OCI-LY1 (cell line): ENCODE measurements around the gene HOXD8.

Experiments used
- H2AFZ ChIP-seq: fragments of 200-600 bp; sonication (generic), shearing (Covaris generic); 2 replicates; pipeline ENCODE4 v1.6.0; 2014; ENCODE audit warnings: antibody characterized with exemption, mild to moderate bottlenecking, low read length
- H3F3A ChIP-seq: fragments of 200-600 bp; sonication (generic), shearing (Covaris generic); 2 replicates; pipeline ENCODE4 v1.6.0; 2014; ENCODE audit warnings: mild to moderate bottlenecking, antibody characterized with exemption, low read length, moderate library complexity; ENCODE audit not compliant: insufficient read depth
- H3K27ac ChIP-seq: fragments of 200-600 bp; sonication (generic); 2 replicates; pipeline ENCODE4 v1.5.1; 2014; ENCODE audit warnings: low read length, mixed run types, mild to moderate bottlenecking, low read depth; ENCODE audit not compliant: poor library complexity, severe bottlenecking
- H3K27me3 ChIP-seq: fragments of 200-600 bp; sonication (generic); 2 replicates; pipeline ENCODE4 v1.6.0; 2014; ENCODE audit warnings: antibody characterized with exemption, mild to moderate bottlenecking, low read length, moderate library complexity; ENCODE audit not compliant: insufficient read depth
- H3K36me3 ChIP-seq: fragments of 200-600 bp; sonication (generic); 2 replicates; pipeline ENCODE4 v1.6.1; 2014; ENCODE audit warnings: mild to moderate bottlenecking, antibody characterized with exemption, low read length, moderate library complexity, mixed read lengths; ENCODE audit not compliant: insufficient read depth
- H3K4me1 ChIP-seq: fragments of 200-600 bp; sonication (generic); 2 replicates; pipeline ENCODE4 v1.5.1; 2014; ENCODE audit warnings: mild to moderate bottlenecking, low read length, moderate library complexity; ENCODE audit not compliant: insufficient read depth, severe bottlenecking
- H3K4me2 ChIP-seq: fragments of 200-600 bp; sonication (generic), shearing (Covaris generic); 2 replicates; pipeline ENCODE4 v1.6.1; 2014; ENCODE audit warnings: low read length
- H3K4me3 ChIP-seq: fragments of 200-600 bp; sonication (generic); 2 replicates; pipeline ENCODE4 v1.5.1; 2014; ENCODE audit warnings: low read length, low read depth, mild to moderate bottlenecking, mixed read lengths; ENCODE audit not compliant: poor library complexity, severe bottlenecking
- H3K79me2 ChIP-seq: fragments of 200-600 bp; shearing (Covaris generic); 2 replicates; pipeline ENCODE4 v1.6.1; 2016; ENCODE audit warnings: mixed run types, low read length, mixed read lengths; ENCODE audit not compliant: insufficient read depth
- H3K9ac ChIP-seq: fragments of 200-600 bp; sonication (generic), shearing (Covaris generic); 2 replicates; pipeline ENCODE4 v1.6.1; 2014; ENCODE audit warnings: mild to moderate bottlenecking, low read length, mixed read lengths
- H3K9me2 ChIP-seq: fragments of 200-600 bp; sonication (generic), shearing (Covaris generic); 2 replicates; pipeline ENCODE4 v1.6.1; 2014; ENCODE audit warnings: low read depth, mild to moderate bottlenecking, low read length, mixed read lengths
- H3K9me3 ChIP-seq: fragments of 200-600 bp; shearing (Covaris generic); 2 replicates; pipeline ENCODE4 v1.6.1; 2014; ENCODE audit warnings: low read length, mixed read lengths
- H4K20me1 ChIP-seq: fragments of 200-600 bp; sonication (generic), shearing (Covaris generic); 2 replicates; pipeline ENCODE4 v1.6.0; 2016; ENCODE audit warnings: mild to moderate bottlenecking, low read length; ENCODE audit not compliant: insufficient read depth
- CTCF ChIP-seq: fragments of 200-600 bp; sonication (generic), shearing (Covaris generic); IDR thresholded peaks from 2 replicates; pipeline ENCODE4 v1.5.1; 2017; ENCODE audit warnings: mild to moderate bottlenecking, antibody characterized with exemption, low read length, moderate library complexity, mixed read lengths
- EZH2 ChIP-seq: fragments of 200-600 bp; sonication (generic), shearing (Covaris generic); IDR thresholded peaks from 2 replicates; pipeline ENCODE4 v1.8.0; 2017; ENCODE audit warnings: borderline replicate concordance, mixed run types, mild to moderate bottlenecking, antibody characterized with exemption, low read length, moderate library complexity, mixed read lengths

HOXD8 gene

GRCh38 chr2:176130147-176130956 is 847 bp downstream of the HOXD8 start:
- TF ChIP-seq CTCF, result no peak
- TF ChIP-seq EZH2, result no peak
- Histone ChIP-seq H3K9me2 (no peaks in the 10 kb centered on the region), H3K27me3 (no peaks in the 10 kb centered on the region; the same call in none of the 2 replicates), H3F3A (no peaks in the 10 kb centered on the region), H3K9me3 (no peaks in the 10 kb centered on the region), H3K27ac (no peak overlapping the region), H3K79me2 (no peaks in the 10 kb centered on the region), H2AFZ (no peak overlapping the region), H3K36me3 (no peaks in the 10 kb centered on the region), H3K4me2 (no peak overlapping the region), H3K9ac (no peak overlapping the region), H4K20me1 (no peaks in the 10 kb centered on the region), H3K4me3 (no peak overlapping the region), H3K4me1 (no peaks in the 10 kb centered on the region)

- H3K27me3 ChIP-seq, result no peaks in the 10 kb centered on the region; the same call in none of the 2 replicates
- H4K20me1 ChIP-seq, result no peaks in the 10 kb centered on the region
- no peaks in the 10 kb centered on the region for H3K9me2 ChIP-seq
- H3K4me3 ChIP-seq, result no peak overlapping the region
- H3K4me1 ChIP-seq, result no peaks in the 10 kb centered on the region
- H3K4me2 ChIP-seq, result no peak overlapping the region
- no peaks in the 10 kb centered on the region for H3K9me3 ChIP-seq
- no peaks in the 10 kb centered on the region for H3K36me3 ChIP-seq
- no peak overlapping the region for H3K27ac ChIP-seq
- H3K9ac ChIP-seq, result no peak overlapping the region
- H2AFZ ChIP-seq, result no peak overlapping the region
- no peaks in the 10 kb centered on the region for H3F3A ChIP-seq
- H3K79me2 ChIP-seq, result no peaks in the 10 kb centered on the region
- TF ChIP-seq EZH2, result no peak
- TF ChIP-seq CTCF, result no peak
Measured at GRCh38 chr2:176130957-176131847, 1.7 kb downstream of the HOXD8 start.

GRCh38 chr2:176131848-176132158 is 2.3 kb downstream of the HOXD8 start:
- H3F3A ChIP-seq, result no peaks in the 10 kb centered on the region
- no peaks in the 10 kb centered on the region for H3K9me3 ChIP-seq
- H3K27ac ChIP-seq, result no peak overlapping the region
- H3K36me3 ChIP-seq, result no peaks in the 10 kb centered on the region
- H3K4me2 ChIP-seq, result no peak overlapping the region
- H4K20me1 ChIP-seq, result no peaks in the 10 kb centered on the region
- H3K9ac ChIP-seq, result no peak overlapping the region
- H3K9me2 ChIP-seq, result no peaks in the 10 kb centered on the region
- H2AFZ ChIP-seq, result no peak overlapping the region
- no peaks in the 10 kb centered on the region; the same call in 1 of the 2 replicates for H3K27me3 ChIP-seq
- no peaks in the 10 kb centered on the region for H3K79me2 ChIP-seq
- H3K4me1 ChIP-seq, result no peaks in the 10 kb centered on the region
- TF ChIP-seq CTCF (no peak), EZH2 (no peak)
- H3K4me3 ChIP-seq, result no peak overlapping the region
